K562 (cell line): ENCODE data around the gene GPC2. TPM values are rescaled to one million over a fixed set of nuclear protein-coding genes. Genes with fewer than 3 reads are reported as not detected.
A peak's percentile ranks its signal among the peaks of the same experiment; 100 is the strongest.
"Not testable (repeated sequence)": the region's sequence is repeated elsewhere in the genome, so short reads cannot be mapped to it uniquely, and the experiment has no call there.

Experiments used
- ATAC-seq: fragments of 200-7000 bp; cut with Tn5 transposase; 3 replicates; pipeline ENCODE4 v1.9.1; 2020; ENCODE audit warnings: moderate library complexity
- BruUV-seq: library from RNA; stranded (reverse); fragments of 400-500 nt; replicated peaks from 2 replicates; lab custom pipeline; 2021; lab: Mats Ljungman, UMichigan
- CTCF ChIA-PET: fragments of 300-600 bp; formaldehyde crosslinking; extraction: SDS; loops from one replicate; lab custom pipeline; 2021; ENCODE audit warnings: low intra/inter-chr PET ratio; lab: Yijun Ruan, JAX
- POLR2A ChIA-PET: fragments of 300-600, 350-650 bp; sonication (Branson Sonifier 250); formaldehyde crosslinking; extraction: SDS; loops from one replicate; lab custom pipeline; 2021; ENCODE audit warnings: antibody characterized with exemption, inconsistent platforms; lab: Yijun Ruan, JAX
- DNase-seq, 4 experiments: peaks; one replicate each; pipeline versions ENCODE4 v3.0.0 to v3.0.0-alpha.2; 2011 to 2018; ENCODE audit warnings: low spot score in 3 of 4, mixed read lengths in 3 of 4; ENCODE audit errors: extremely low read depth in 1 of 4
- FAIRE-seq: peaks from 2 replicates; lab custom pipeline; 2011; peaks lifted over from hg19 to GRCh38; lab: Jason Lieb, UNC
- H2AFZ ChIP-seq: 2 replicates; pipeline ENCODE4 v1.6.0; 2011; ENCODE audit warnings: low read depth, low read length, control low read depth, inconsistent platforms
- H3K27ac ChIP-seq: fragments of 200-600 bp; 3 replicates; pipeline ENCODE4 v1.8.0; 2011; ENCODE audit warnings: low read depth, mild to moderate bottlenecking, control low read depth, inconsistent platforms, low read length, moderate library complexity, mixed read lengths; ENCODE audit errors: extremely low read depth
- H3K27me3 ChIP-seq, 2 experiments: fragments of 300-600 bp in 1 of 2; 2 replicates in 1 of 2; 3 replicates in 1 of 2; pipeline versions ENCODE4 v1.6.0 to v1.8.0; 2011; ENCODE audit warnings: inconsistent platforms in 2 of 2, low read length in 2 of 2, mild to moderate bottlenecking in 1 of 2, mixed read lengths in 1 of 2, moderate library complexity in 1 of 2; ENCODE audit not compliant: control insufficient read depth in 2 of 2, insufficient read depth in 2 of 2
- H3K36me3 ChIP-seq: fragments of 300-600 bp; 3 replicates; pipeline ENCODE4 v1.8.0; 2011; ENCODE audit warnings: mild to moderate bottlenecking, low read length, inconsistent platforms; ENCODE audit not compliant: control insufficient read depth, insufficient read depth
- H3K4me1 ChIP-seq, 2 experiments: fragments of 200-600 bp in 1 of 2; replicated peaks in 1 of 2; 2 replicates in 1 of 2; 3 replicates in 1 of 2; pipeline versions ENCODE4 v1.5.1 to v1.8.0; 2011; ENCODE audit warnings: inconsistent platforms in 2 of 2, low read length in 2 of 2, mild to moderate bottlenecking in 1 of 2, mixed read lengths in 1 of 2, moderate library complexity in 1 of 2; ENCODE audit not compliant: control insufficient read depth in 2 of 2, insufficient read depth in 2 of 2
- H3K4me2 ChIP-seq: 2 replicates; pipeline ENCODE4 v1.6.1; 2011; ENCODE audit warnings: low read length, control low read depth, inconsistent platforms, mixed read lengths; ENCODE audit not compliant: insufficient read depth
- H3K4me3 ChIP-seq: fragments of 200-600 bp; sonication (generic), shearing (Covaris generic); 2 replicates; pipeline ENCODE4 v1.5.1; 2016; ENCODE audit warnings: control low read depth, inconsistent platforms
- H3K79me2 ChIP-seq: fragments of 200-600 bp; 3 replicates; pipeline ENCODE4 v1.8.0; 2011; ENCODE audit warnings: low read length, inconsistent platforms; ENCODE audit not compliant: control insufficient read depth, insufficient read depth
- H3K9ac ChIP-seq, 2 experiments: 2 replicates each; pipeline versions ENCODE4 v1.6.0 to v1.6.1; 2011; ENCODE audit warnings: low read depth in 2 of 2, low read length in 2 of 2, control low read depth in 1 of 2, inconsistent platforms in 1 of 2, mild to moderate bottlenecking in 1 of 2, mixed read lengths in 1 of 2; ENCODE audit not compliant: insufficient read depth in 1 of 2
- H3K9me1 ChIP-seq: one replicate; pipeline ENCODE4 v1.6.0; 2011; ENCODE audit warnings: inconsistent platforms, mild to moderate bottlenecking, low read length, moderate library complexity; ENCODE audit not compliant: control insufficient read depth, insufficient read depth
- H3K9me3 ChIP-seq: replicated peaks from 2 replicates; pipeline ENCODE4 v1.5.1; 2011; ENCODE audit warnings: low read depth, low read length, inconsistent platforms; ENCODE audit not compliant: control insufficient read depth, insufficient read depth
- H4K20me1 ChIP-seq: replicated peaks from 2 replicates; pipeline ENCODE4 v1.6.1; 2011; ENCODE audit warnings: low read length, inconsistent platforms, mixed read lengths; ENCODE audit not compliant: control insufficient read depth, insufficient read depth
- CTCF ChIP-seq, 3 experiments: IDR thresholded peaks in 2 of 3; conservative IDR thresholded peaks in 1 of 3; 2 replicates each; pipeline ENCODE4 v1.5.1; 2011 to 2012; ENCODE audit warnings: low read length in 3 of 3, mild to moderate bottlenecking in 3 of 3, control low read depth in 2 of 3, improper control_type of control experiment in 1 of 3, inconsistent platforms in 1 of 3, low read depth in 1 of 3, mixed read lengths in 1 of 3, moderate library complexity in 1 of 3; ENCODE audit not compliant: insufficient read depth in 2 of 3
- CTCFL ChIP-seq: IDR thresholded peaks from 2 replicates; pipeline ENCODE4 v1.6.1; 2011; ENCODE audit warnings: borderline replicate concordance, low read depth, mild to moderate bottlenecking, moderate library complexity, low read length; ENCODE audit not compliant: insufficient read depth, poor library complexity, severe bottlenecking
- SMC3 ChIP-seq: conservative IDR thresholded peaks from 2 replicates; pipeline ENCODE4 v1.6.1; 2011; ENCODE audit warnings: low read depth, low read length, improper control_type of control experiment; ENCODE audit not compliant: insufficient read depth
- WGBS: fragments of 100-300 bp; shearing (Covaris generic); methylation state at CpG from one replicate; pipeline ENCODE4 v1.1.6; 2016; ENCODE audit warnings: low coverage, mixed read lengths; ENCODE audit not compliant: insufficient coverage; ENCODE audit errors: missing lambda C conversion rate; 5-methylcytosine and 5-hydroxymethylcytosine counted together
- in situ Hi-C: fragments of 300-500 bp; cut with MboI; formaldehyde crosslinking; loops from 4 replicates; pipeline ENCODE4 v1.15.0; 2018; ENCODE audit warnings: inconsistent platforms, mixed read lengths
- intact Hi-C: fragments of 100-400 bp; cut with micrococcal nuclease; formaldehyde crosslinking; loops from 2 replicates; pipeline ENCODE4 v1.14.2; 2022
- polyA plus RNA-seq, 8 experiments: library from polyadenylated mRNA; depleted of rRNA in 4 of 8; stranded (reverse) in 5 of 8; unstranded in 3 of 8; fragments of >200 nt; fragmentation: Nextera tagmentation in 2 of 8; fragmentation: Illumina TruSeq in 1 of 8; extraction: Ambion mirVana in 2 of 8; extraction: Trizol in 1 of 8; gene quantifications; 2 replicates each; pipeline versions ENCODE4 v1.2.1 to v1.2.3, GENCODE V29; 2011 to 2014; ENCODE audit warnings: inconsistent platforms in 1 of 8, missing spikeins in 1 of 8
- total RNA-seq, 7 experiments: library from RNA; depleted of rRNA in 6 of 7; stranded (reverse); fragments of >200 nt in 6 of 7; fragmentation: Illumina TruSeq in 2 of 7; extraction: Trizol in 2 of 7; gene quantifications; 2 replicates each; pipeline versions ENCODE4 v1.2.1 to v1.2.3, GENCODE V29; 2011 to 2021; ENCODE audit warnings: low replicate concordance in 1 of 7

GPC2 gene
- total and polyA plus RNA-seq, 9 of the 15 experiments (the other 6 are each of a cell fraction or from before 2014, with no cell fraction given): 0.06 to 7.7 (median 1.4) TPM; not detected in 1

- H3K9me1 ChIP-seq, H2AFZ ChIP-seq, H3K27ac ChIP-seq, H3K36me3 ChIP-seq, H3K9me3 ChIP-seq, H3K4me3 ChIP-seq, DNase-seq, H3K27me3 ChIP-seq, H3K4me2 ChIP-seq, H3K79me2 ChIP-seq, POLR2A ChIA-PET, H4K20me1 ChIP-seq, H3K9ac ChIP-seq: not testable (repeated sequence)
- peaks cover 4 to 17% of the 10 kb centered on the region in 2 experiments; a peak in 4 of 5 replicates for H3K4me1 ChIP-seq
- peak; percentile 34 to 50 (median 45); a peak in 4 of 6 replicates for TF ChIP-seq CTCF (IDR thresholded peaks at IDR 0.05 in 2 of 3, conservative IDR thresholded peaks at IDR 0.05 in 1 of 3; ENCODE audit: insufficient read depth in 2 of 3, low read depth in 1 of 3, low read length in 3 of 3)
- TF ChIP-seq SMC3: peak; percentile 30; the same call in 1 of the 2 replicates
- TF ChIP-seq CTCFL: peak; percentile 2
- intact Hi-C loops: loop anchor here (1.0 to 10.0 kb wide), 2 partner anchors 86 to 223 kb away; no protein-coding TSS in a partner anchor
- in situ Hi-C loops: loop anchor here (5.0 to 10.0 kb wide), 2 partner anchors 124 to 223 kb away; no protein-coding TSS in a partner anchor
- TSS peak; percentile 35 for BruUV-seq
- CTCF ChIA-PET: interaction anchor here (0.8 to 5.3 kb wide), 3 partner anchors 28 to 137 kb away, joined by 4 to 54 read pairs (median 5); partner anchors contain the start of gene ZNF3
- ATAC-seq: peak; percentile 67
- WGBS: no CpG with 5 or more reads among the region's 5 CpGs
- peak; percentile 90 for FAIRE-seq
Observed at GRCh38 chr7:100217934-100218333, 40.8 kb upstream of the GPC2 start.
